Measurements from ENCODE around the gene NDUFAF8.

Gene NDUFAF8

DNA sequence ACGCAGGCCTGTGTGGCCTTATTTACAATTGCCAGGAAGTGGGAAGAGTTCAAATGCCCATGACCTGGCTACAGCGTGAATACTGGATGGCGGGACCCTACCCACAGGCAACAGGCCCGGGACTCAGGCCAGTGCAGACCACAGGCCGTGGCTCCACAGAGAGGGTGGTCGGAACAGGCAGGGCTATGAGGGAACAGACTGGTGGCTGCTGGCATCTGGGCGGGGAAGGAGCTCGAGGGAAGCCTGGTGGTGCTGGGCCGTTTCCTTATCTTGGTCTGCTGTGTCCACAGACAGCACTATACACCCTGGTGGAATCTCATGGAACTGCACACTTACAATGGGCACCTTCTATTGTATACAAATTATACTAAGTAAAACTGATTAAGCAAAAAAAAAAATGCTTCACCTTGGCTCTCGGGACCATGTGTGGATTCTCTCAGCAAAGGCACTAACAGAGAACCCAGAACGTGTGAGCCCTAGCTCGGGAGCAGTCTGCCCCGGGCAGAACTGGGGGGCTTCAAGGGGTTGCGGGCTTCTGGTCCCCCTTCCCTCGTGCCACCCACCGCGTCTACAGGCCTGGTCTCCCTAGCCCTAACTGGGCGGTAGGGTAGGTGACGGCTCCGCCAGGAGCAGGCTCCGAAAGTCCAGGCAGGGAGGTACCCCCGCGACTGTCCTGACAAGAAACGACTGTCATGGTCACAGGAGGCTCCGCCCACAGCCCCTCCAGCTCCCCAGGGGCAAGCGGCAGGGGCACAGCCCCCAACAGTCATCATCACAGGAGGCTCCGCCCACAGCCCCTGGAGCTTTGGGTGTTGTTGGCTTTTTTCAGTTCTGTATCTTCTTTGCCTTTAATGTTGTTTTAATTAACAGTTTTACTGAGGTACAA is 38.2 kb upstream of the NDUFAF8 start:
- DNase-seq: peak; percentile 85

DNA sequence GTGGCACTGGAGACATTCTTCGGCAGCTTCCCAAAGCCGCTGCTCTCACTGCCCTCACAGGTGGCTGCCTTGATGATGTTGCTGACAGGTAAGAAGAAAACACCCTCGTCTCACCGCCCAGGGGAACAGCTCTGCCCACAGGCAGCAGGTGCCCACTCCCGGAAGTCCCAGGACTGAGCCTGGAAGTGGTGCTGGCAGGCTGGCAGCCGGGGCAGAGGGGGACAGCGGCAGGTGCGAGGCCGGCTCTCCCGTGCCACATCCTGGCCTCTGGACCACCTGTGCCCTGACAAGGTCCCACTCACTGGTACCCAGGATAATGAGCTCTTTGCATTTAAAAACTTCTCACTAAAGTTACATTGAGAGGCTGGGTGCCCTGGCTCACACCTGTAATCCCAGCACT is 36.8 kb upstream of the NDUFAF8 start:
- no peak for DNase-seq

DNA sequence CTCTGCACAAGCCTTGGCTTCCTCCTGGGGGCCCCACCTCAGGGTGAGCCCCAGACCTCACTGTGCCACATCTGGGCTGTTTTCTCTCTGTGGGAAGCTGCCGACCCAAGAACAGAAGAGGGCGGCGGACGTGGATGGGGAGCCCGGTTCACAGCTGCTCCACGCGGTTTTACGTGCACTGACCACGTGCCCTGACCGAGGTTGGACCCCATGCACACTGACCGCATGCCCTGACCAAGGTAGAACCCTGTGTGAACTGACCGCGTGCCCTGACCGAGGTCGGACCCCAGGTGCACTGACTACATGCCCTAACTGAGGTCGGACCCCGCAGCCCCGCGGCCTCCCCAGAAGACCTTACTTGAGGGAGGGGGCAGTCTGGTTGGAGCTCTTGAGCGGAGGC is 36.0 kb upstream of the NDUFAF8 start:
- DNase-seq: no peak

DNA sequence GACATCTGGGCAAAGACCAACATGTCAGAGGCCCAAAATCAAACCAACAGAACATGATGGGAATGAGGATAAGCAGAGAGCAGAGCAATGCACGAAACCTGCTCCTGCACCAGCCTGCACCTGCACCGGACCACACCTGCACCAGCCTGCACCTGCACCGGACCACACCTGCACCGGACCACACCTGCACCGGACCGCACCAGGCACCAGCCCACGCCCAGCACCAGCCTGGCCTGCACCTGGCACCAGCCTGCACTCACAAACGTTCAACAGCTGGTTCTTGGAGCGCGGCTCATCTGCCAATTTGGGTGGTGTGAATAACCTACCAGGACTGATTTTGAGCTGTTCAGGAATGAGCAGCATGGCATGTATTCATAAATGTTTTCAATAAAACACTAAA is 34.5 kb upstream of the NDUFAF8 start:
- no peak for DNase-seq

DNA sequence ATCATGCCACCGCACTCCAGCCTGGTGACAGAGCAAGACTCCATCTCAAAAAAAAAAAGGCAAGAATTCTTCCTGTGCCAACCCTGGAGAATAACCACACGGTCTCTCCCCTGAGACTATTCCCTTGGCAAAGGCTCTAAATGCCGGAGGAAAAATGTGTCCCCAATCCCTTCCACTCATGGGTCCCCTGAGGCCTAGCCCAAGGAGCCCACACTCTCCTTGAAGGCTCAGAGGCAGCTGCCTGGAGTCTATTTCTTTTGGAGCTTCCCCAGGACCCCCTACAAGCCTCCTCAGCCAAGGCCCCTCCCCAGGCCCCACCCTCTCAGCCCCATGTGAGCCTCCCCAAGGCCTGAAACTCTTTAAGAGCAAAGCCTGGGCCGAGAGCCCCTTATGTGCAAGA is 33.0 kb upstream of the NDUFAF8 start:
- no peak for DNase-seq

DNA sequence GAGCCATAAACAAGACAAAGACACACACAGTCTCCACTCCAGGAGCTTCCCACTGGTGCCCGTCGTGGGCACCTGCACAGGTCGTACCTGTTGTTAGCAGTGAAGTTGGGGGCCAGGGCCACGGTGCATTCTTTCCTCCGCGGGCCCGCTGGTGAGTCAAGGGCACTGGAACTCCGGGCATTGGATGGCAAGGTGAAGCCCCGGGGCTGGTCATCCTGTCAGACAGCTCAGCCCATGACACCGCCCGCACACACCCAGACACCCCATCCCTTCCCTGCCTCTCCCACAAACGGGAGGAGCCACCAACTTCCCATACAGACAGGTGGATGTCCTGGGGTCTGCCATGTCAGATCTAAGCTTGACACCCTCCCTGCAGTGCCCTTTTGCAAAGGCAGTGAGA is 32.5 kb upstream of the NDUFAF8 start:
- no peak for DNase-seq

DNA sequence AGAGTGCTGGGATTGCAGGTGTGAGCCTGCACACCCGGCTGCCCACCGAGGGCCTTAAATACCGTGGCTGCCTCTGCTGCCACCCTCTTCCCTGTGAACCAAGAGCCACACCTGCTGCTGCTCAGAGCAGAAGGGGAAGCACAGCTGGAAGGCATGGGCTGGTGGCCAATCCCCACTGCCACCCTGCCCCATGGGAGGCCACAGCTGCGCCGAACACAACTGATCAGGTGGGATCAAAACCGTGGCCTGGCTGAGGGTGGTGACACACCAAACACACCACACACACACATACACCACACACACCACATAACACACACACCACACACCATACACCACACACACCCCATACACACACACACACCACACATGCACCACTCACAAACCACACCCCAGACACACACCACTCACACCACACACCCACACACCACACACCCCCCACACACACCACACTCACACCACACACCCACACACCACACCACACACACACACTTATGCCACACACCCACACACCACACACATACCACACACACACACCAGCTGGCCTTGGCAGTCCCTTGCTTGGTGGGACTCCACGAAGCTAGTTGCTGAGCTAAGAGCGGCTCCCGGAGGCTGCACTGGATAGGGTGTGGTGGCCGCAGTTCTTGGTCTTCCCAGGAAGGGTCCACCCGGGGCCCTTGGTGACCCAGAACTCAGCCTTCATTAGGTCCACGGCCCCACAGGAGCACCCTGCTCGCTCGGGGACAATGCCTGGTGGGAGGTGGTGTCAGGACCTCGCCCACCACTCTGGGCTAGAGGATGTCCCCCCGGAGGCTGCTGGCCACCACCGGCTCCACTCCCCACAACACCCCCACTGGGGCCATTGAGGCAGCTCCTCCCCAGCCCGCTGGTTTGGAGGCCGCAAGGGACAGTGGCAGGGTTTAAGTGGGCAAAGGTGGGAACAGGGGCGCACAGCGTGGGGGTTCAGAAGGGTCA is 31.2 kb upstream of the NDUFAF8 start:
- no peak for DNase-seq

DNA sequence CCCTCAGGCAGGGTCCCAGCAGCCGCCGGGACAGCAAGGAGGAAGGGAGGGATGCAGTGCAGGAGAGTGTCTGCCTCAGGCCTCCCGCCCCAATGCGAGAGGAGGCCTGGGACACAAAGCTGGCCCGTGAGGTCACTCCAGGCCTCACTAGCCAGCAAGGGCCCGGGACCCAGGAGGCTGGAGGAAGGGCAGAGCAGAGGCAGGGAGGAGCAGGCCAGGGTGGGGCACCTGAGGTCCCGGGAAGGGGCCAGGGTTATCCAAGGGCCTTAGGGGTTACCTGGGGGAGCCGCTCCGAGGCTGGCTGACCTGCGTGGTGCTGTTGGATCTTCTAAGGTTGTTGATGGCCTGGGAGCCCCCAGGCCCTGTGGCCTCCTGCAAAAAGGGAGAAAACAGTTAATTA is 30.5 kb upstream of the NDUFAF8 start:
- DNase-seq: no peak

DNA sequence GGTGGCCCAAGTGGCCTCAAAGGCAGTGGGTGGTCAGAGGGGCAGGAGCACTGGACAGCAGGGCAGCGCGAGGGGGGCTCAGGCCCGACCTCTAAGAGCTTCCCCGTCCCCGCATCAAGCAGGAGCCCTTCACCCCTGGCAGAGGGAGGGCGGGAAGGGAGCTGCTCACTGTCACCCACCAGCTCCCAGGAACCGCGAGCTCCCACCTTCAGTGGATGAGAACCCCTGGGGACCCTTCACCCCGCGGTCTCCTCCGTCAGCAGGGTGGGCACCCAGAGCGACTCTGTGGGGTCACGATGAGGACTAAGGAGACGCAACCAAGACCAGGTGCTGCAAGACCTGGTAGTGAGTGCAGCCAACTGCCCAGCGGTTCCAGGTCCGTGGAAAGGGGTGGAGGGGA is 30.0 kb upstream of the NDUFAF8 start:
- DNase-seq: no peak

DNA sequence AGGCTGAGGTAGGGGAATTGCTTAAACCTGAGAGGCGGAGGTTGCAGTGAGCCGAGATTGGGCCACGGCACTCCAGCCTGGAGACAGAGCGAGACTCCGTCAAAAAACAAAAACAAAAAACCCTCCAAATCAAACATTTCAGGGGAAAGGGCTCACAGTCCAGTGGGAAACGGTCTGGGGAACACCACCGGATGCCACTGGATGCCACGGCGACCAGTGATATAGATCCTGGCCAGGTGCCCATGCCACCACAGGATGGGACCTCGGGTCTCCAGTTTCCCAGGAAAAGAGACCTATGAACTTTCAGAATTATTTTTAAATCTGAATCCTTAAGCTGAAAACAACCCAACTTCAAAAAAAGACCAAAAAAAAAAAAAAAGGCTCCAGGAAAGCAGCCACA is 28.7 kb upstream of the NDUFAF8 start:
- no peak for DNase-seq

DNA sequence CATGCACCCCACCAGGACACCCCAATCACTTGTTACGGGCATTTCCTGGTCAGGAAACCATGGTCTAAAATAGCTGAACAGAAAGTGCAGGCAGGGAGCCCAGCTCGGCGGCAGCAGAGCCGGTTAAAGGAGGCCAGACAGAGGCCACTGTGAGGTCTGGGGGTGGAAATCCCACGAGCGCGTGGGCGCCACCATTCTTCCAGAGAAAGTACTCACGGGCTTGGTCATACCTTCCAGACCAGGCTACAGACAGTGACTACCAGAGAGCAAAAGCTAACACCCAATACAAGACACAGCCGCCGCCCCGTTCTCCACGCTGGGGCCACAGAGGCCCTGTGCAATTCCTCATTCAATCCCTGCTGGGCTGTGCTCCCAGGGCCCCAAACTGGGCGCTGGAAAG is 28.2 kb upstream of the NDUFAF8 start:
- no peak for DNase-seq

DNA sequence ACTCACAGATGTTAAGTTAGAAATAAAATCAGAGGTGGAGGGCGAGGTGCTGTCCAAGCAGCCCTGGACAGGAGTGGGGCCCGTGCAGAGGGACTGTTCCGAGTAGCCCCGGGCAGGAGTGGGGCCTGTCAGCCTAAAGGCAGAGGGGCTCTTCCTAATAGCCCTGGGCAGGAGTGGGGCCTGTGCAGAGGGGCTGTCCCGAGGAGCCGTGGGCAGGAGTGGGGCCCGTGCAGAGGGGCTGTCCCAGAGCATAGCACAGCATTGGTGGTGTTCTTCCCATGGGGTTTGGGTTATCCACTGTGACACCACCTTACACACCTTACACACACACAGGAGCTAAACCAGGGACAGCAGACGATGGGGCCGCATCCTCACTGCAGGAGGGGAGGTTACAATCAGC is 26.8 kb upstream of the NDUFAF8 start:
- DNase-seq: no peak

DNA sequence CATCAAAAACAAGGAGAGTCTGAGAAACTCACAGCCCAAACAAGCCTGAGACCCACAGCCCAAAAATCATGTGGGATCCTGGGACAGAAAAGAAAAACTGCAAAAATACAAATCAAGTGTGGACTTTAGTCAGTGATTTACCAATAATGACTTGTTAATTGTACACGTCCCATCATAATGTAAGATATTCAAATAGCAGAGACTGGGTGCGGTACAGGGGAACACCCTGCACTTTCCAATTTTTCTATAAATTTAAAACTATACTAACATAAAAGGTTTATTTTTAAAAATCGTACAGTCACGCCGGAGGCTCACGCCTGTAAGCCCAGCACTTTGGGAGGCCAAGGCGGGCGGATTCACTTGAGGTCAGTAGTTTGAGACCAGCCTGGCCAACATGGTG is 25.1 kb upstream of the NDUFAF8 start:
- DNase-seq: no peak

DNA sequence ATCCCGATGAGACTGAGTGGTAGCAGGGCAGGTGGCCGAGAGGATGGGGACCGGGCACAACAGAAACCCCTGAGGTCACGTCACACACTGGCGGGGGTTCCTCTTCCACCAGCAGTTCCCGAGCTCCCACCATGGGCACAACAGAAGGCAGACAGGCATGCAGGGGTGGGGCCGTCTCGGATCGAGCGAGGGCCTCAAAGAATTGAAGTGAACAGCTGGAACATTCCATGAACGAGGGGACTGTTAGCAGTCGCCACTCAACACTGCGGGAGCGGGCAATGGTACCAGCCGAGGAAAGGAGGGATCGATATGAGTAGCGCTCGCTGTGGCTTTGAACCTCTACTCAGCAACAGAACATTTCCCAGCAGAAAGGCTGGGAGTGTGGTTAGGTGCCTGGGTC is 21.6 kb upstream of the NDUFAF8 start:
- DNase-seq: no peak

DNA sequence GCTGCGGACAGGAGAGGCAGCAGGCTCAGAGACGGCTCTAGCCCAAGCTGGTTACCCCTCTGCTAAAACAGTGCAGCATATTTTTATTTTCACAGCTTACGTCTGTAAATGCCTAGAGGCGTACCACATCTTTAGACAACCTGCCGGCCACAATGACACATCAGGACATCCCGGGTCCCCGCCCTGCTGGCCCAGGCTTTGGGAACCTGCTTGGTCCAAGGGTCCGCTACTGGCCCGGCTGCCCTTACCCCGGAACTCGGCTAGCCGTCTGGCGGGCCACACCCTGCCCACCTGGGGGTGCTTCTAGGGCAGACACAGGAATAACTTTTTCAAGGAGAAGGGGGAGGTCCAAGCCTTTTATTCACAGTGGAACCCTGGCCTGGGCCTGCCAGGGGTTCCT is 20.7 kb upstream of the NDUFAF8 start:
- DNase-seq: no peak

DNA sequence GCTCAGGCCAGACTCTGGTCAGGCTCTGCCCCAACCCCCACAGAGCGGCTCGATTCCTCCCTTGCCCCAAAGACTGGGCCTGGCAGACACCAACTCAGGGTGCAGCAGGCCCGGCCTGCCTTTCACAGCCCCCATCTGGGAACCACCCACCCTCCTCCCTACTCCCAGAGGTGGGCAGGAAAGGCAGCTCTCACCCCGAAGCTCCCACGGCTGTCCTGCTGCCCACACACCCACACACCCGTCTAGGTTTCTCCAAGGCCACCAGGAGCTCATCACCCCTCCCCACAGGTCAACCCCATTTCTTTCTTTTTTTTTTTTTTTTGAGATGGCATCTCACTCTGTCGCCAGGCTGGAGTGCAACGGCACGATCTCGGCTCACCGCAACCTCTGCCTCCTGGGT is 20.1 kb upstream of the NDUFAF8 start:
- no peak for DNase-seq

DNA sequence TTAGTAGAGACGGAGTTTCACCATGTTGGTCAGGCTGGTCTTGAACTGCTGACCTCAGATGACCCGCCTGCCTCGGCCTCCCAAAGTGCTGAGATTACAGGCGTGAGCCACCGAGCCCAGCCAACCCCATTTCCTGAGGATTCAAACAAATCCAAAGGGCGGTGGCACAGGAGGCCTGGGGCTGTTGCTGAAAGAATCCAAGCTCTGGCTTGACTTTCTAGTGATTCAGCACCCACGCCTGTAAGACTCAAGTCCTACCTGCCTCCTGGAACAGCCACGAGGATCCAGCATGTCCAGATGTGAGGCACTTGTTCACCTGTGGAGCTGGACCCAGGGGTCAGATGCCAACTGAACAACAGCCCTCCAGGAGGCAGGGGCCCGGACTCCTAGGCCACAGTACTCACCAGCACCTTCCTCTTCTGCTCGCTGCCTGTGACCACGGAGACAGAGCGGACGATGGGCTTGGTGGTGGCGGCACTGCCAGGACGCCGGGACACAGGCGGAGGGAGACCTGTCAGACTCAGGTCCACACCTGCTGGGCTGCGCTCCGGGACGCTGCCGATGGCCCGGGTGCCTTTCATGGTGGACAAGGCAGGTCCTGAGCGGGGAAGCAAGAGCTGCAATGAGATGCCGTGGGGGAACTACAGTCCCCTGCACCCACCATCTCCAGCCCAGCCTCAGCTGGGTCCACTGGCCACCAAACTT is 19.5 kb upstream of the NDUFAF8 start:
- DNase-seq: no peak

DNA sequence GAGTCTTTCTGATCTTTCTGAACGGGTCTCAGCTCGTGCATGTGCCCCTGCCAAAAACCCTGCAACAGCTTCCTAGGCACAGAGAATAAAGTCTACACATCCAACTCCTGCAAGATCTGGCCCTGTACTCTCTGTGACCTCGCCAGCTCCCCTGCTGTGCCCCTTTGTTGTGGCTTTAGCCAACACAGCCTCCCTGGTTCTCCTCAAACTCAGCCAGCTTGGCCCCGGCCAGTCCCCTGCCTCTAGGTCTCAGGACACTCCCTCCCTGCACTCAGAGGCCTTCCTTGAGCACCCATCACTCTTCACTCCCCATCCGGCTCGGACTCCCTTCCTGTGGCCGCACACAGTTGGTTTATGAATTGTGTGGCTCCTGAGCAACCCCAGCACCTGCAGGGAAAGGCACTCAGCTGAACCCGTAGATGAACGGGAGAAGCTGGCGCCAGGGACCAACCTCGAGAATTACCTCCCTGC is 17.7 kb upstream of the NDUFAF8 start:
- DNase-seq: no peak

DNA sequence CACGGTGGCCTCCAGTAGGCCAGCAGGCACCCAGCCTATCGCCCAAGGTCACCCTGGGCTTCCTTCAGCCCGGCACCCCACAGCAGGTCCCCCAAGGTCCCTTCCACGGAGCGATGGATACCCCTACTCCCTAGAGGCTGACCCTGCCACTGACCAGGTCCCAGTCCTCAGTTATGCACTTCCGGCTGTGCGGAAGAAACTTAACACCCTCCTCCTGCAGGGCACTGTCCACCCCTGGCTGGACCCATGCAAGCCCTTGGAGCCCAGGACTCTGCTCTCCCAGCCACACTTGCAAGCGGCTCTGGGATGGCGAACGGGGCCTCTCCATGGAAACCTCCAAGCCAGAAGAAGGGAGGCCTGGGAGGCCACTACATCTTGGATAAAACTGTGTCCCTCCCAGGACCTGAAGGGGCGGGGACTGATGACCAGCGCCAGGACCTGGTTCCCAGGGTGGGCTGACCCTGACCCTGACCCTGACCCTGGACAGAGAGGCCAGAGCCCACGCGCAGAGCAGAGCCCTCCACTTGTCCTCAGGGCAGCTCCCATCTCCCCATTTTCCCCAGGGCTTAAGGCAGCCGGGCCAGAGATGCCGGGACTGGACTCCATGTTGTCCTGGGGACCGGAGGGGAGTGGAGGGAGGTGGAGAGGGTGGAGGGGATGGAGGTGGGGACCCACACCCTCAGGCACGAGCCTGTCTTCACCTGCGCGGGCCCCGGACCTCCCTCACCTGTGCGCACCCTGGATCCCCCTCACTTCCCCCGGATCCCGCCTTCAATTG is 17.1 kb upstream of the NDUFAF8 start:
- DNase-seq: no peak

DNA sequence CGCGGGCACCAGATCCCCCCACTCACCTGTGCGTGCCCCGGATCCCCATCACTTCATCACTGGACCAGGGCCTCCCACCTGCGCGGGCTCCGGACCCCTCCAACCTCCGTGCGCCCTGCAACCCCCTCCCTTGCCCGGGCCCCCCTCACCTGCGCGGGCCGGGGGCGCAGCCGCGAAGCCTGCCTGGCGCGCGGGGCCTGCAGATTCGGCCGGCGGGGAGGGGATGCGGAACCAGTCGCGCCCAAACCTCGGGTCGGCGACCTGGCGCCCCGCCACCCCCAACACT is 16.6 kb upstream of the NDUFAF8 start:
- no peak for DNase-seq

DNA sequence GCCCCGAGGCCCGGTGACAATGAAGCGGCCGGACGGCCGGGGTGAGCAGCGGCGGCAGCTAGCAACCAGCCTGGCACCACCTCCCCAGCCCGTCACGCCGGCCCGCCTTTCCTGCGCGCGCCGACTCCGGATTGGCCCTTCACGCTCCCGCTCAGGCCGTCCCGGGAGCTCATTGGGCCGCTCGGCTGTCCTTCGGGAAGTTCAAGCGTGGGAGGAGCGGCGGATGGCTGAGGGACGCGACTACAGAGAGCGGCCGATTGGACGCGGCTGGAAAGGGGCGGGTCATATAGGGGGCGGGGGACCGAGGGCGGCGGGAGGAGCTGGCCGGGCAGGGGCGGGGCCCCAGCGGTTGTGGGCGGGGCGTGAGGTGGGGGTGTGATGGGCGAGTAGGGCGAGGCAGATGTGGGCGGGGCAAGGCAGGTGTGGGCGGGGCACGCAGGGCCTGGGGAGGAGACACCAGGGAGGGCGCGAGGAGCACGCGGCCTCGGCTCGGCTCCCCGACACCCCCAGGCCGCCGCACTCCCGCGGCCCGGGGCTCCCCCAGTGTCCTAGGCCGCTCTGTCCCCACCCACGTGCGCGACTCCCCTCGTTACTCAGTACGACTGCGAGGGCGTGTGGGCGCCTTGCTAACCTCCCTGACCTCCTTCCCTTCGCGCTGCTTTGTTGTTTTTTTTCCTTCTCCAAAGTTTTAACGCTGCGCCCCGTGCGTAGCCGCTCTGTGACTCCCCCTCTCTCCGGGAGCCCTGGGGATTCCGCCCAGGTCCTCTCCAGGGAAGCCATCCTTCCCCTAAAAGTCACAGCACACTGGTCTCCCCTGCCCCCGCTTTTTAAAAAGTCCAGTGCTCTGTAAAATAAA is 16.0 kb upstream of the NDUFAF8 start, which contains the start of gene CEP131:
Gene CEP131 (minus strand): TSS at position 60 of the 856 bp plus-strand sequence. CDS start 2,909 bp downstream, outside the sequence.
- DNase-seq: peak; percentile 100

DNA sequence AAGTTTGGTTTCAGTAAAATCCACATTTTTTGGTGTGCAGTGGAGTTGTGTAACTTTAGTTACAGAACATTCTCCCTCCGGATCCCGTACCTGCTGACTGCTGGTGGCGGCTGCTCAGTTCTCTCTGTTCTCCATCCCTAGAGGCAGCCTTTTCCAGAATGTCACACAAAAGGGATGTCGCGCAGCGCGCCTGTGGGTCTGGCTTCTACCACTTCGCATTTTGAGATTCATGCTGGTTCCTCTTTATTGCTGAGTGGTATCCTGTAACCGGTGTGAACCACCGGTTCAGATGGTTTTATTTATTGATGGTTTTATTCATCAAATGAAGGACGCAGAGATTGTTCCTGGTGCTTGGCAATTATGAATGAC is 15.4 kb upstream of the NDUFAF8 start:
- no peak for DNase-seq
